Measurements from ENCODE around the gene ANKRD18B.
"Not testable (repeated sequence)": the region's sequence is repeated elsewhere in the genome, so short reads cannot be mapped to it uniquely, and the experiment has no call there.

ANKRD18B gene

GRCh38 chr9:33506626-33507370 lies 17.3 kb upstream of the ANKRD18B start:
- TF ChIP-seq CTCF (IDR thresholded peaks at IDR 0.05; ENCODE audit: low read depth, low read length) = no peak
- peak overlapping the region; percentile 54 for H3K4me3 ChIP-seq (ENCODE audit: low read depth, low read length)

GRCh38 chr9:33510262-33511183 lies 13.5 kb upstream of the ANKRD18B start:
- H3K4me3 ChIP-seq (ENCODE audit: low read depth, low read length) = peak overlapping the region; percentile 62
- TF ChIP-seq CTCF (IDR thresholded peaks at IDR 0.05; ENCODE audit: low read depth, low read length) = no peak

- peak overlapping the region; percentile 62 for H3K4me3 ChIP-seq (ENCODE audit: low read depth, low read length)
These were observed 12.9 kb upstream of the ANKRD18B start for GRCh38 chr9:33511184-33511517.

- not testable (repeated sequence) for H3K4me3 ChIP-seq (ENCODE audit: low read depth, low read length)
These were observed 11.5 kb upstream of the ANKRD18B start for GRCh38 chr9:33512535-33512934.

GRCh38 chr9:33515342-33515995 lies 8.6 kb upstream of the ANKRD18B start:
- not testable (repeated sequence) for H3K4me3 ChIP-seq (ENCODE audit: low read depth, low read length)

GRCh38 chr9:33516397-33516796 lies 7.7 kb upstream of the ANKRD18B start:
- H3K4me3 ChIP-seq (ENCODE audit: low read depth, low read length) = not testable (repeated sequence)

GRCh38 chr9:33517373-33517772 lies 6.7 kb upstream of the ANKRD18B start:
- no peak overlapping the region for H3K4me3 ChIP-seq (ENCODE audit: low read depth, low read length)
- TF ChIP-seq CTCF (IDR thresholded peaks at IDR 0.05; ENCODE audit: low read depth, low read length) = peak; percentile 55

- not testable (repeated sequence) for H3K4me3 ChIP-seq (ENCODE audit: low read depth, low read length)
These were observed 6.0 kb upstream of the ANKRD18B start for GRCh38 chr9:33517934-33518577.

- not testable (repeated sequence) for H3K4me3 ChIP-seq (ENCODE audit: low read depth, low read length)
These were observed 2.2 kb upstream of the ANKRD18B start for GRCh38 chr9:33521861-33522260.

GRCh38 chr9:33524306-33524947 lies 376 bp downstream of the ANKRD18B start:
- H3K4me3 ChIP-seq (ENCODE audit: low read depth, low read length) = peak overlapping the region; percentile 76
- TF ChIP-seq CTCF (IDR thresholded peaks at IDR 0.05; ENCODE audit: low read depth, low read length) = no peak

GRCh38 chr9:33528069-33528468 lies 4.0 kb downstream of the ANKRD18B start:
- H3K4me3 ChIP-seq (ENCODE audit: low read depth, low read length) = not testable (repeated sequence)

GRCh38 chr9:33533958-33534357 lies 9.9 kb downstream of the ANKRD18B start:
- not testable (repeated sequence) for H3K4me3 ChIP-seq (ENCODE audit: low read depth, low read length)

All from WI38 (cell line).